HG03521 (cell line): ENCODE measurements around the gene PDCD5.
A peak's percentile ranks its signal among the peaks of the same experiment; 100 is the strongest.
"Not testable (repeated sequence)": the region's sequence is repeated elsewhere in the genome, so short reads cannot be mapped to it uniquely, and the experiment has no call there.

Source experiments
- ATAC-seq: cut with Tn5 transposase; IDR thresholded peaks from one replicate; pipeline ENCODE4 v1.9.1; 2021; ENCODE audit warnings: mild to moderate bottlenecking, moderate library complexity; ENCODE audit not compliant: unreplicated experiment

PDCD5 gene

DNA sequence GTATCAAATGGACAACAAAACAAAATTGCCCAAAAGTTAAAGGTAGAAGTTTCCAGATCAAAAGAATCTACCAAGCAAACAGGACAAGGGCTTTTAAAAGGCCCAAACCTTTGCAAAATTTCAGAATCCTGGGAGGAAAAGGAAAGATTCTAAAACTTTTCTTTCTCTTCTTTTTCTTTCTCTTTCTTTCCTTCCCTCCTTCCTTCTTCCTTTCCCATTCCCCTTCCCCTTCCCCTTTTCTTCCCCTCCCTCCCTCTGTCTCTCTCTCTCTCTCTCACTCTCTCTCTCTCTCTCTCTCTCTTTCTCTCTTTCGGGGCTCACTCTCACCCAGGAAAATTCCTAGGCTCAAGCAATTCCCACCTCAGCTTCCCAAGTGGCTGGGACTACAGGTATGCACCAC is 4.2 kb upstream of the PDCD5 start:
- ATAC-seq: no peak

GRCh38 chr19:32580353-32580900 is 563 bp upstream of the PDCD5 start:
- ATAC-seq: peak; percentile 19

- ATAC-seq: no peak
These were observed 752 bp downstream of the PDCD5 start for GRCh38 chr19:32581705-32582179.

- not testable (repeated sequence) for ATAC-seq
These were observed 6.9 kb downstream of the PDCD5 start for GRCh38 chr19:32587747-32588504.

DNA sequence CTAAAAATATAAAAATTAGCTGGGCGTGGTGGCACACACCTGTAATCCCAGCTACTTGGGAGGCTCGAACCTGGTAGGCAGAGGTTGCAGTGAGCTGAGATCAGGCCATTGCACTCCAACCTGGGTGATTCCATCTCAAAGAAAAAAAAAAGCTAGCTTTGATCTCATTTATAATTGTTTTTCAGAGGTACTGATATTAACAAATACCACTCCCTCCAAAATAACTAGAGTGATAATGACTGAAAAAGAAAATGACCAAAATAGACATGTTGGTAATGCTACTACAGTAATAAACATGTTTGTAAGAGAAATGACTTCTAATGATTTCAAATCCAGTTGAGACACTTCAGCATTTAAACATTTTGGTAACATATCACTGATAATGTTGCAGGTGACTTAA is 13.0 kb downstream of the PDCD5 start:
- ATAC-seq: no peak

DNA sequence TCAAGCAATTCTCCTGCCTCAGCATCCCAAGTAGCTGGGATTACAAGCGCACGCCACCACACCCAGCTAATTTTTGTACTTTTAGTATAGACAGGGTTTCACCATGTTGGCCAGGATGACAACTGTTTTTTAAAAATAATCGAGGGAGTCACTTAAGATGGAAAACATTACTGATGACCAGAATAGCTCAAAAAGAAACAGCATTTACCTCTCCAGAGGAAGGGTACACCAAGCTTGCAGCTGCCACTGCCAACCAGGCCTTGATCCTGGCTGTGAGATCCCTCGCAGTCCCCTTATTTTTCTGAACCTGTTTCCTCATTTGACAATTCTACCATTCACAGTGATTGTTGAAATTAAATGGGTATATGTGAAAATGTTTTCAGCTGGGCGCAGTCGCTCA is 14.5 kb downstream of the PDCD5 start:
- no peak for ATAC-seq

- ATAC-seq: no peak
These were observed 17.0 kb downstream of the PDCD5 start for GRCh38 chr19:32598022-32598421.

DNA sequence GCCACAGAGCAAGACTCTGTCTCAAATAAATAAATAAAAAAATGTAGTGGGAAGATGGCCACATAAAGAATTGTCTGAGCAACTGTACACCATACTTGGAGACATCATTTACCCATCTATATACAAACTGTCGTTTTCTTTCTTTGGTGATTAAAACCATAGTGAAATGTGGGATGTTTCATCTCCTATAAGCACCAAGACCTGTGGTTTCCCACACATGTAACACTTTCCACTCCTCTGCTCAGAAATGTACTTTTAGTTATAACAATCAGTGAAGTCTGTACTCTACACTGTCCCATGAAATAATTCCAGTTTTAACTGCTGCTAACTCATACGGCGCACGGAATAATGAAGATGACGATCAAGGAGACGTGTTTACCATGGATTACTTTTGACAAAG is 18.3 kb downstream of the PDCD5 start:
- no peak for ATAC-seq

DNA sequence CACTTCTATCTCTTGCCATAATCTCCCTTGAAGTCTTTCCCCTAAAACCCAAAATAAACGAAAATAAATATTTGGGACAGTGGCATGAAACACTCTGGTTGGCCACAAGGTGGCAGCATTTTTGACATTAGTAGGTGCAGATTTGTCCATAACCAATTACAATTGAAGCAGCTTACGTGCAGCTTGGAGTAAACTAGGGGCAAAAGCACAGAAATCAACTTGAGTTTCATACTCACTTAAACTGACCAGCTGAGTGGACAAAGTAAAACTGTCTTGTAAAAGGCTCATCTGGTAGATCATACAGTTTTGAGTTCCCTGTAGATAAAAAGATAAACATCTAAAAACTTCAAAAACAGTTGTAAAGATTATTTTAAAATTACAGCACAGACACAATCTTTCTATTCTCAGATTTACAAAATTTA is 18.8 kb downstream of the PDCD5 start:
- ATAC-seq: no peak

- no peak for ATAC-seq
These were observed 23.0 kb downstream of the PDCD5 start for GRCh38 chr19:32603961-32604360.

GRCh38 chr19:32605544-32605943 is 24.6 kb downstream of the PDCD5 start:
- no peak for ATAC-seq

DNA sequence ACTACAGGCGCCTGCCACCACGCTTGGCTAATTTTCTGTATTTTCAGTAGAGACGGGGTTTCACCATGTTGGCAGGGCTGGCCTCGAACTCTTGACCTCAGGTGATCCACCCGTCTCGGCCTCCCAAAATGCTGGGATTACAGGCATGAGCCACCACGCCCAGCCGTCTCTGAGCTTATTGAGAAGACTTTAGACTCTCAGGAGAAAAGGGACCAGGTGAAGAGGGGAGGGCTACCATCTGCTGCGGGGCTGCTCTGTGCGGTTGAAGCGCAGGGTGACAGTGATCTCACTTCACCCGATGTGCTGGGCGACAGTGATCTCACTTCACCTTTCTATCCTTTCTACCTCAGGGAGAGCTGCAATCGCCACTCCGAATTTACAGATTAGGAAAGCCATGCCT is 25.3 kb downstream of the PDCD5 start:
- ATAC-seq: no peak

- ATAC-seq: no peak
These were observed 26.5 kb downstream of the PDCD5 start for GRCh38 chr19:32607479-32607878.

DNA sequence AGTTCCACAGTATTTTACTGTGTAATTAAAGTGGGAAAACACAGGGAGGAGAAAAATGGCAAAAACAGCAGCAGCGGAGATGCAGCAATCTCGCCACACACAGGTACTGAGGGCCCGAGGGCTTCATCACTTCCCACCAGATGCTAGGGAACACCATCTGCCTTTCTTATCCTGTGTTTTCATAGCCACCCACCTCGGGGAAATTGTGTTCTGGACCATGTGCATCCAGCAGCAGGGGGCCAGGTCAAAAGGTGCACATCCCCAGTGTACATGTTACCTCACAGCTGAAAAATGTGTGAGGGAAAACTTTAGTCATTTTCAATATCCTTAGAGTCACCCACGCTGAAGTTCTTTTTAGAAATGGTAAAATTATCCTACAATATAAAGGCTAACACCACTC is 30.2 kb downstream of the PDCD5 start:
- ATAC-seq: no peak

DNA sequence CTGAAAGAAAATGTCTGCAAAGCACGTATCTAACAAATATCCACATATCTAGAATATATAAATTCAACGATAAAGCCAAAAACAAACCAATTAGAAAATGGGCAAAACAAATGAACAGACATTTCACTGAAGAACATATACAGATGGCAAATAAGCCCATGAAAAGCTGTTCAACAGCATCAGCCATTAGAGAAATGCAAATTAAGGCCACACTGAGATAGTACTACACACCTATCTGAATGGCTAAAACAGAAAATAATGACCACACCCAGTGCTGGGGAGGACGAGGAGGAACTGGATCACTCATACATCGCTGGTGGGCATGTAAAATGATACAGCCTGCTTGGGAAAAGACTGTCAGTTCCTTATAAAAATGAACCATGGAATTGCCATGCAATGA is 32.0 kb downstream of the PDCD5 start:
- no peak for ATAC-seq

- no peak for ATAC-seq
These were observed 33.9 kb downstream of the PDCD5 start for GRCh38 chr19:32614916-32615315.

- ATAC-seq: no peak
These were observed 34.6 kb downstream of the PDCD5 start for GRCh38 chr19:32615569-32615968.

GRCh38 chr19:32619051-32619685 is 38.2 kb downstream of the PDCD5 start:
- ATAC-seq: no peak

- ATAC-seq: no peak
These were observed 41.0 kb downstream of the PDCD5 start for GRCh38 chr19:32622002-32622401.

- no peak for ATAC-seq
These were observed 43.4 kb downstream of the PDCD5 start for GRCh38 chr19:32624410-32624809.

DNA sequence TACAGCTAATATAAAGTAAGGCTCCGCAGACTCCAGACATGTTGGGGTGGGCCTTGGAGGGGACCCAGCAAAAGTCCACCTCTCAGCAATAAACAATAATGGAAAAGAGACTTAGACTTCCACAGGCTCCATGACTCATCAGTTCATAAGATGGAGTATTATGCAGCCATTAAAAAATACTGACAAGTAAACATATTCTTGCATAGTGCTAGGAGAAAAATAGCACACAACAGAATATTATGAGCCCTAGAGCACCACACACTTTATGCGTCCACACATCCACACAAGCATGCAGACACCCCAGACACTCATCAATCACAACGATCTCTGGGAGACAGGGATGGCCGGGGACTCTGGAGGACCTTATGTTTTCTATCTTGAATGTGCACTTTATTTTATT is 46.0 kb downstream of the PDCD5 start:
- no peak for ATAC-seq

DNA sequence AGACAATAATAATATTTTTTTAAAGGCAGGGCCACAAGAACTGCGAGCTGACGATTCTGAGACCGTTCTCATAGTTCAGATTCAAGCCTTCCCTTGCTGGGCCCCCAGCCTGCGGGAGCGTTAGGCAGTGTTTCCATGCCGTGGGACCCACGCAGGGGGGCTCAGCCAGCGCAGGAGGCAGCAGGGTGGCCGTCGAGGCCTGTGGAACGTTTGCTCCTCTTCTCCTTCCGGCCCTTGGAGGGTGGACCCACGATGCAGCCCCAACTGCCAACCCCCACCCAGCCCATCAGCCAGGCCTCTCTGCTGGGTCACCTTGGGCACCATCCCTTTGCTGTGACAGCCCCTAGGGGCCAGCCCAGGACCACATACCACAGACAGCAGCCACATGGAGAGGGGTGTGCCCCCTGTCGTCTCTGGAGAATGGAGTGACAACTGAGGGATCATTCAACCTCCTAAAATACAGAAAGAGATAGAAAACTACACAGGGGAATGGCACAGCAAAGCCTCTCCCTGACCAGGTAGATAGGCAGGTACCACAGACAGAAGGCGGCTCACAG is 46.8 kb downstream of the PDCD5 start:
- no peak for ATAC-seq
